Activated CD8-positive, alpha-beta T cell treated with anti-CD3 and anti-CD28 coated beads for 36 hours (primary cell): ENCODE measurements around the gene TRPM3. TPM values are rescaled to one million over a fixed set of nuclear protein-coding genes. Genes with fewer than 3 reads are reported as not detected.
"Not testable (repeated sequence)": the region's sequence is repeated elsewhere in the genome, so short reads cannot be mapped to it uniquely, and the experiment has no call there.

Experiments
- ATAC-seq: fragments of 200-7000 bp; cut with Tn5 transposase; one replicate; pipeline ENCODE4 v1.10.0; 2021; ENCODE audit warnings: mild to moderate bottlenecking, moderate library complexity
- CTCF ChIA-PET: fragments of 350-600 bp; sonication (Branson Sonifier 250); formaldehyde crosslinking; loops from one replicate; lab custom pipeline; 2021; ENCODE audit warnings: antibody characterized with exemption; lab: Charles Lee
- POLR2A ChIA-PET: fragments of 350-600 bp; sonication (Branson Sonifier 250); formaldehyde crosslinking; loops from one replicate; lab custom pipeline; 2021; ENCODE audit warnings: antibody characterized with exemption; lab: Charles Lee
- DNase-seq: peaks from one replicate; pipeline ENCODE4 v3.0.0-alpha.2; 2020
- H3K27ac Mint-ChIP-seq: one replicate; pipeline ENCODE4 v1.8.0; 2021; ENCODE audit warnings: mild to moderate bottlenecking, mixed read lengths
- H3K27me3 Mint-ChIP-seq: one replicate; pipeline ENCODE4 v1.8.0; 2021; ENCODE audit warnings: mixed read lengths
- H3K36me3 Mint-ChIP-seq: one replicate; pipeline ENCODE4 v1.8.0; 2021; ENCODE audit warnings: low read depth, mixed read lengths
- H3K4me1 Mint-ChIP-seq: one replicate; pipeline ENCODE4 v1.8.0; 2021; ENCODE audit warnings: low read depth, mixed read lengths
- H3K4me3 Mint-ChIP-seq: one replicate; pipeline ENCODE4 v1.8.0; 2021; ENCODE audit warnings: mild to moderate bottlenecking, moderate library complexity, mixed read lengths
- H3K9me3 Mint-ChIP-seq: one replicate; pipeline ENCODE4 v1.8.0; 2021; ENCODE audit warnings: mixed read lengths
- intact Hi-C: fragments of 100-400 bp; cut with micrococcal nuclease; formaldehyde crosslinking; loops from one replicate; pipeline ENCODE4 v1.10.0; 2022
- total RNA-seq, 2 experiments: library from RNA; stranded (reverse); gene quantifications; one replicate each; pipeline ENCODE4 v1.2.3, GENCODE V29; 2021
- TF ChIP-seq, protein P1 (sequence below): fragments of 200-600 bp; IDR thresholded peaks from one replicate; pipeline ENCODE4 v1.8.0; 2022; ENCODE audit warnings: antibody characterized with exemption, mild to moderate bottlenecking

TRPM3 gene
- total RNA-seq, 2 experiments from 2014 or later: not detected

DNA sequence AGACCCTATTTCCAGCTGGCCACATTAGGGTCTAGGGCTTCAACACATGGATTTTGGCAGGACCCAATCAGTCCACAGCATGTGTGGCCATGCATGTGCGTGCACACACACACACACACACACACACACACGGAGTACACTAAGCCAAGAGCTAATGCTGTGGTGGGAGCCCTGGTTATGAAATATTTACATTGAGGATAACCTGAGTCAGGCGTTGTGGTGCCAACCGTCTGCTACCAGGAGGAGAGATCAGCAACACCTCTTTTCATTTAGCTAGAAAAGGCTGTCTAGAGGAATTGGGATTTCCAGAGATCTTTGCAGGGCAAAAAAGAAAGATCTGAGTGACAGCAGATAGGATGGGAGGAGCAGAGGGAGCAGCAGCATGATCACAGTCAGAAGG, 141.5 kb downstream of the TRPM3 start:
- no peak for DNase-seq
- H3K27me3 Mint-ChIP-seq: no peaks in the 10 kb centered on the region
- ChIA-PET CTCF (no interaction called here), POLR2A (no interaction called here)
- H3K9me3 Mint-ChIP-seq: peaks cover 1% of the 10 kb centered on the region
- intact Hi-C loops: no loop called here
- TF ChIP-seq, protein P1, sequence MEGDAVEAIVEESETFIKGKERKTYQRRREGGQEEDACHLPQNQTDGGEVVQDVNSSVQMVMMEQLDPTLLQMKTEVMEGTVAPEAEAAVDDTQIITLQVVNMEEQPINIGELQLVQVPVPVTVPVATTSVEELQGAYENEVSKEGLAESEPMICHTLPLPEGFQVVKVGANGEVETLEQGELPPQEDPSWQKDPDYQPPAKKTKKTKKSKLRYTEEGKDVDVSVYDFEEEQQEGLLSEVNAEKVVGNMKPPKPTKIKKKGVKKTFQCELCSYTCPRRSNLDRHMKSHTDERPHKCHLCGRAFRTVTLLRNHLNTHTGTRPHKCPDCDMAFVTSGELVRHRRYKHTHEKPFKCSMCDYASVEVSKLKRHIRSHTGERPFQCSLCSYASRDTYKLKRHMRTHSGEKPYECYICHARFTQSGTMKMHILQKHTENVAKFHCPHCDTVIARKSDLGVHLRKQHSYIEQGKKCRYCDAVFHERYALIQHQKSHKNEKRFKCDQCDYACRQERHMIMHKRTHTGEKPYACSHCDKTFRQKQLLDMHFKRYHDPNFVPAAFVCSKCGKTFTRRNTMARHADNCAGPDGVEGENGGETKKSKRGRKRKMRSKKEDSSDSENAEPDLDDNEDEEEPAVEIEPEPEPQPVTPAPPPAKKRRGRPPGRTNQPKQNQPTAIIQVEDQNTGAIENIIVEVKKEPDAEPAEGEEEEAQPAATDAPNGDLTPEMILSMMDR: no peak
- no peak overlapping the region for H3K27ac Mint-ChIP-seq
- H3K4me1 Mint-ChIP-seq: no peaks in the 10 kb centered on the region
- H3K36me3 Mint-ChIP-seq: no peaks in the 10 kb centered on the region
- H3K4me3 Mint-ChIP-seq: no peak overlapping the region
- no peak for ATAC-seq

- ATAC-seq (no peak), DNase-seq (no peak)
- ChIA-PET CTCF (no interaction called here), POLR2A (no interaction called here)
- intact Hi-C loops: no loop called here
- no peak overlapping the region for H3K4me3 Mint-ChIP-seq
- H3K4me1 Mint-ChIP-seq: no peaks in the 10 kb centered on the region
- no peak overlapping the region for H3K27ac Mint-ChIP-seq
- TF ChIP-seq, protein P1: no peak
- H3K36me3 Mint-ChIP-seq: no peaks in the 10 kb centered on the region
- no peaks in the 10 kb centered on the region for H3K9me3 Mint-ChIP-seq
- H3K27me3 Mint-ChIP-seq: no peaks in the 10 kb centered on the region
Observed at GRCh38 chr9:70978085-70978484, 143.3 kb downstream of the TRPM3 start.

DNA sequence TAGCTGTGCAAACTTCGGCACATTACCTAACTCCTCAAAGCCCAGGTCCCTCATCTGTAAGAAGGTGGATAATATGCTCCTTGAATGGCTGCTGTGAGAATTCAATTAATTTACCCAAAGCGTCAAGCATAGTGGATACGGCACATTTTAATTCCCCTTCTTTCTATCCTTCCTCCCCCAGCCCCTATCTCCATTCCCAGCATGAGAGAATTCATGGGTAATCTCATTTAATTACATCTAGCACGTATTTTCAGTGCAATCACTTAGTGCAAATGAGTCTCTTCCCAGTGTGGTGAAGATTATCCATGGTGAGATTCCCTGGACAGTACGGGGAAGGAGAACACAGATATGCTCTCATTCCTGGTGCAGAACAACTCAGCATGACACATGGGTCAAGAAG, 145.6 kb downstream of the TRPM3 start:
- Mint-ChIP-seq H3K4me3 (no peak overlapping the region), H3K9me3 (no peaks in the 10 kb centered on the region), H3K27ac (no peak overlapping the region), H3K36me3 (no peaks in the 10 kb centered on the region), H3K27me3 (no peaks in the 10 kb centered on the region), H3K4me1 (no peaks in the 10 kb centered on the region)
- ChIA-PET CTCF (interaction anchor here (0.6 kb wide), 1 partner anchor 322 kb away, joined by 4 read pairs; no protein-coding TSS in a partner anchor), POLR2A (no interaction called here)
- intact Hi-C loops: no loop called here
- TF ChIP-seq, protein P1: no peak
- ATAC-seq (no peak), DNase-seq (no peak)

DNA sequence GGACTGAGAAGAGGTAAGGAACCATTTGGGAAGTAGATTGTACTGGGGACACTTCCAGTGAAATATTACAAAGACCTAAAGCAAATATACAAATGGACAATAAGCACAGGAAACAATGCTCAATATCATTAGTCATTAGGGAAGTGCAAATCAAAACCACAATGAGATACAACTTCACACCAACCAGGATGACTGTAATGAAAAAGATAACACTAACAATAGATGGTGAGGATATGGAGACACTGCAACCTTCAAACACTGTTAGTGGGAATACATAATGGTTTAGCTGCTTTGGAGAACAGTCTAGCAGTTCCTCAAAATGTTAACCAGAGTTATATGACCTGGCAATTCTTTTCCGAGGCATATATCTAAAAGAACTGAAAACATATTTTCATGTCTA, 149.7 kb downstream of the TRPM3 start:
- H3K9me3 Mint-ChIP-seq: no peaks in the 10 kb centered on the region
- intact Hi-C loops: no loop called here

DNA sequence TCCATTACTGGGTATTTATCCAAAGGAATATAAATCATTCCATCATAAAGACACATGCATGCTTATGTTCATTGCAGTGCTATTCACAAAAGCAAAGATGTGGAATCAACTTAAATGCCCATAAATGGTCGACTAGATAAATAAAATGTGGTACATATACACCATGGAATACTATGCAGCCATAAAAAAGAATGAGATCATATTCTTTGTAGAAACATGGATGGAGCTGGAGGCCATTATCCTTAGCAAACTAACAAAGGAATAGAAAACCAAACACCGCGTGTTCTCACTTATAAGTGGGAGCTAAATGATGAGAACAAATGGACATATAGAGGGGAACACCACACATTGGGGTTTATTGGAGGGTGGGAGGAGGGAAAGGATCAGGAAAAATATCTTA, 155.0 kb downstream of the TRPM3 start:
- intact Hi-C loops, CTCF ChIA-PET, H3K27me3 Mint-ChIP-seq, H3K4me3 Mint-ChIP-seq, ATAC-seq, DNase-seq, H3K9me3 Mint-ChIP-seq, H3K36me3 Mint-ChIP-seq, POLR2A ChIA-PET, H3K27ac Mint-ChIP-seq, H3K4me1 Mint-ChIP-seq: not testable (repeated sequence)

More for the DNA sequence above, 149.7 kb downstream of the TRPM3 start:
- CTCF ChIA-PET: no interaction called here
- DNase-seq (no peak), ATAC-seq (no peak)
- Mint-ChIP-seq H3K27me3 (peaks cover 4% of the 10 kb centered on the region), H3K4me3 (no peak overlapping the region), H3K36me3 (no peaks in the 10 kb centered on the region), H3K4me1 (no peaks in the 10 kb centered on the region), H3K27ac (no peak overlapping the region)
- POLR2A ChIA-PET: no interaction called here
- TF ChIP-seq, protein P1: no peak

DNA sequence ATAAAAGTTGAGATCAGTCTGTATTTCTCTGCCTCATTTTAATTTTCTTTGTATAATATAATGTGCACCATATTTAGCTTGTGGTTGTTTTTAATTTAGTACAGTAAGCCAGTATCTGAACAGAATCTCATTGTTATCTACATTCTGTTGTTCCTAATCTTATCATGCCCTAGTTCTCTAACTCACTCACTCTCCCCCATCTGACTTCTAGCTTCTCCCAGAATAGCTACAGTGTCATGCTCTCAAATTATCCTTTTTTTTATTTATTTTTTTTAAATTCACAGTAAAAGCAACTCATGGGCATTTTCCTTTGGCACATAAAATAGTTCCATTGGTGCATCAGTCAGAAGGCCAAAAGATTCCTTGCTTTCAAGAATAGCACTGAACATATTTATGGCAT, 156.6 kb downstream of the TRPM3 start:
- no peaks in the 10 kb centered on the region for H3K4me1 Mint-ChIP-seq
- ChIA-PET POLR2A (no interaction called here), CTCF (no interaction called here)
- intact Hi-C loops: no loop called here
- H3K4me3 Mint-ChIP-seq: no peak overlapping the region
- peaks cover 4% of the 10 kb centered on the region for H3K27me3 Mint-ChIP-seq
- no peak for ATAC-seq
- no peaks in the 10 kb centered on the region for H3K36me3 Mint-ChIP-seq
- DNase-seq: no peak
- TF ChIP-seq, protein P1: no peak
- no peaks in the 10 kb centered on the region for H3K9me3 Mint-ChIP-seq
- H3K27ac Mint-ChIP-seq: no peak overlapping the region
